GM18873 (cell line): ENCODE measurements around the gene HLA-DOA.

Source experiments
- ATAC-seq: cut with Tn5 transposase; IDR thresholded peaks from one replicate; pipeline ENCODE4 v1.9.1; 2021; ENCODE audit warnings: mild to moderate bottlenecking, moderate library complexity, moderate number of reproducible peaks; ENCODE audit not compliant: unreplicated experiment, low FRiP score

HLA-DOA gene

GRCh38 chr6:32968093-32968866, 41.1 kb downstream of the HLA-DOA start, which contains the start of gene BRD2:
TSS of gene BRD2 (plus strand) at chr6:32968594. CDS start at chr6:32972899, 4,305 bp downstream.
- ATAC-seq: peak; percentile 26

- no peak for ATAC-seq
These were observed 42.0 kb downstream of the HLA-DOA start for GRCh38 chr6:32967151-32968091.

- ATAC-seq: no peak
These were observed 44.6 kb downstream of the HLA-DOA start for GRCh38 chr6:32964776-32965175.

GRCh38 chr6:32963866-32964265, 45.5 kb downstream of the HLA-DOA start:
- ATAC-seq: no peak

- ATAC-seq: no peak
These were observed 47.1 kb downstream of the HLA-DOA start for GRCh38 chr6:32962213-32962826.

- no peak for ATAC-seq
These were observed 48.8 kb downstream of the HLA-DOA start for GRCh38 chr6:32960563-32960962.

GRCh38 chr6:32956176-32956575, 53.2 kb downstream of the HLA-DOA start:
- no peak for ATAC-seq

GRCh38 chr6:32954986-32955802, 54.2 kb downstream of the HLA-DOA start:
- ATAC-seq: no peak

GRCh38 chr6:32954267-32954666, 55.1 kb downstream of the HLA-DOA start:
- ATAC-seq: no peak
